WTC11 (cell line): Measurements from ENCODE around the gene DTNBP1. TPM values are rescaled to one million over a fixed set of nuclear protein-coding genes. Genes with fewer than 3 reads are reported as not detected.

Experiments
- ATAC-seq: fragments of 200-7000 bp; cut with Tn5 transposase; 2 replicates; pipeline ENCODE4 v1.10.0; 2021; ENCODE audit warnings: mild to moderate bottlenecking, moderate library complexity
- CTCF ChIA-PET: fragments of 300-600 bp; sonication (Branson Sonifier 250); formaldehyde crosslinking; loops from one replicate; lab custom pipeline; 2021; ENCODE audit warnings: antibody characterized with exemption; lab: Charles Lee
- POLR2A ChIA-PET: fragments of 350-600 bp; sonication (Branson Sonifier 250); formaldehyde crosslinking; loops from one replicate; lab custom pipeline; 2021; ENCODE audit warnings: antibody characterized with exemption; lab: Charles Lee
- DNase-seq: peaks from one replicate; pipeline ENCODE4 v3.0.0; 2021; ENCODE audit warnings: low spot score
- H3K27ac Mint-ChIP-seq: 2 replicates; pipeline ENCODE4 v1.8.0; 2021; ENCODE audit warnings: mixed read lengths
- H3K27me3 Mint-ChIP-seq: 2 replicates; pipeline ENCODE4 v1.8.0; 2021; ENCODE audit warnings: low read depth, mild to moderate bottlenecking, moderate library complexity, mixed read lengths
- H3K36me3 Mint-ChIP-seq: 2 replicates; pipeline ENCODE4 v1.8.0; 2021; ENCODE audit warnings: mixed read lengths
- H3K4me1 Mint-ChIP-seq: 2 replicates; pipeline ENCODE4 v1.8.0; 2022; ENCODE audit warnings: mixed read lengths
- H3K4me3 Mint-ChIP-seq: 2 replicates; pipeline ENCODE4 v1.8.0; 2021; ENCODE audit warnings: mild to moderate bottlenecking, moderate library complexity, mixed read lengths
- H3K9me3 Mint-ChIP-seq: 2 replicates; pipeline ENCODE4 v1.8.0; 2021; ENCODE audit warnings: mixed read lengths
- CBFB ChIP-seq: sonication (generic); formaldehyde crosslinking; IDR thresholded peaks from 2 replicates; pipeline ENCODE4 v1.8.1; 2022; ENCODE audit warnings: mild to moderate bottlenecking, low read depth, missing genetic modification reagents
- CDX4 ChIP-seq: fragments of 250-450 bp; sonication (Bioruptor Pico); IDR thresholded peaks from 2 replicates; pipeline ENCODE4 v1.9.0; 2021; ENCODE audit warnings: moderate library complexity, mild to moderate bottlenecking, inconsistent platforms, borderline replicate concordance
- CREM ChIP-seq: sonication (generic); formaldehyde crosslinking; IDR thresholded peaks from 2 replicates; pipeline ENCODE4 v1.8.1; 2022; ENCODE audit warnings: mild to moderate bottlenecking, missing genetic modification reagents, moderate library complexity
- ELF4 ChIP-seq: sonication (generic); formaldehyde crosslinking; IDR thresholded peaks from 2 replicates; pipeline ENCODE4 v1.8.1; 2022; ENCODE audit warnings: low read depth, mild to moderate bottlenecking, moderate library complexity, missing genetic modification reagents
- HMGA2 ChIP-seq: fragments of 250-450 bp; sonication (Bioruptor Pico); IDR thresholded peaks from 2 replicates; pipeline ENCODE4 v1.4.0; 2021; ENCODE audit warnings: mild to moderate bottlenecking, moderate library complexity
- IRF1 ChIP-seq: sonication (generic); formaldehyde crosslinking; IDR thresholded peaks from 2 replicates; pipeline ENCODE4 v1.8.0; 2023; ENCODE audit warnings: missing genetic modification reagents
- KAT7 ChIP-seq: sonication (generic); formaldehyde crosslinking; IDR thresholded peaks from 2 replicates; pipeline ENCODE4 v1.8.1; 2023; ENCODE audit warnings: missing genetic modification reagents, mild to moderate bottlenecking, borderline replicate concordance
- NFE2L1 ChIP-seq: sonication (generic); formaldehyde crosslinking; IDR thresholded peaks from 2 replicates; pipeline ENCODE4 v1.8.1; 2023; ENCODE audit warnings: missing genetic modification reagents
- USF1 ChIP-seq: sonication (generic); formaldehyde crosslinking; IDR thresholded peaks from 2 replicates; pipeline ENCODE4 v1.8.0; 2022; ENCODE audit warnings: mild to moderate bottlenecking, missing genetic modification reagents
- ZBTB43 ChIP-seq: sonication (generic); formaldehyde crosslinking; IDR thresholded peaks from 2 replicates; pipeline ENCODE4 v1.8.1; 2023; ENCODE audit warnings: mild to moderate bottlenecking, missing genetic modification reagents
- ZMAT4 ChIP-seq: fragments of 250-450 bp; sonication (Bioruptor Pico); IDR thresholded peaks from 2 replicates; pipeline ENCODE4 v1.9.0; 2021; ENCODE audit warnings: mild to moderate bottlenecking
- ZNF138 ChIP-seq: sonication (generic); formaldehyde crosslinking; conservative IDR thresholded peaks from 2 replicates; pipeline ENCODE4 v1.8.1; 2022; ENCODE audit warnings: mild to moderate bottlenecking, moderate library complexity, missing genetic modification reagents
- ZNF232 ChIP-seq: sonication (generic); formaldehyde crosslinking; IDR thresholded peaks from 2 replicates; pipeline ENCODE4 v1.8.0; 2022; ENCODE audit warnings: mild to moderate bottlenecking, missing genetic modification reagents
- ZNF317 ChIP-seq: sonication (generic); formaldehyde crosslinking; IDR thresholded peaks from 2 replicates; pipeline ENCODE4 v1.8.1; 2023; ENCODE audit warnings: low read depth, mild to moderate bottlenecking, moderate library complexity, missing genetic modification reagents, borderline replicate concordance
- ZNF425 ChIP-seq: fragments of 250-450 bp; sonication (Bioruptor Pico); conservative IDR thresholded peaks from 2 replicates; pipeline ENCODE4 v1.9.0; 2021; ENCODE audit warnings: mild to moderate bottlenecking
- ZNF532 ChIP-seq: fragments of 250-450 bp; sonication (Bioruptor Pico); IDR thresholded peaks from 2 replicates; pipeline ENCODE4 v1.9.0; 2021; ENCODE audit warnings: mild to moderate bottlenecking, borderline replicate concordance
- ZNF671 ChIP-seq: fragments of 250-450 bp; sonication (Bioruptor Pico); IDR thresholded peaks from 2 replicates; pipeline ENCODE4 v1.8.0; 2021; ENCODE audit warnings: mild to moderate bottlenecking
- total RNA-seq: library from RNA; stranded (reverse); gene quantifications from 3 replicates; pipeline ENCODE4 v1.2.3, GENCODE V29; 2021

DTNBP1 gene
- total RNA-seq, 1 experiment from 2014 or later: 15.1 TPM

GRCh38 chr6:15594512-15595259 is 68.1 kb downstream of the DTNBP1 start:
- Mint-ChIP-seq H3K4me1 (peaks cover 10% of the 10 kb centered on the region), H3K27ac (no peak overlapping the region), H3K4me3 (no peak overlapping the region), H3K36me3 (no peaks in the 10 kb centered on the region; the same call in 1 of the 2 replicates), H3K9me3 (no peaks in the 10 kb centered on the region), H3K27me3 (no peaks in the 10 kb centered on the region)
- TF ChIP-seq ZNF232: no peak
- no peak for TF ChIP-seq CBFB (CRISPR knock-in tag)
- no peak for TF ChIP-seq ZBTB43 (CRISPR knock-in tag)
- TF ChIP-seq CREM (CRISPR knock-in tag): no peak
- no peak for TF ChIP-seq ZNF317 (CRISPR knock-in tag)
- TF ChIP-seq ELF4 (CRISPR knock-in tag): no peak
- TF ChIP-seq ZNF532 (CRISPR knock-in tag): no peak
- no peak for TF ChIP-seq NFE2L1 (CRISPR knock-in tag)
- TF ChIP-seq IRF1 (CRISPR knock-in tag): no peak
- TF ChIP-seq ZMAT4 (CRISPR knock-in tag): no peak
- no peak for TF ChIP-seq HMGA2
- no peak for TF ChIP-seq CDX4 (CRISPR knock-in tag)
- TF ChIP-seq ZNF138: no peak
- TF ChIP-seq ZNF671 (CRISPR knock-in tag): no peak
- no peak for TF ChIP-seq KAT7 (CRISPR knock-in tag)
- TF ChIP-seq USF1 (CRISPR knock-in tag): no peak
- no peak for TF ChIP-seq ZNF425 (CRISPR knock-in tag)
- POLR2A ChIA-PET: no interaction called here
- no peak for DNase-seq
- CTCF ChIA-PET: no interaction called here
- no peak for ATAC-seq
